H9 (cell line): ENCODE measurements around the gene ZFPM1. TPM values are rescaled to one million over a fixed set of nuclear protein-coding genes. Genes with fewer than 3 reads are reported as not detected.

Experiments used
- DNase-seq: peaks from one replicate; pipeline ENCODE4 v3.0.0-alpha.2; 2017
- H2AFZ ChIP-seq: one replicate; pipeline ENCODE4 v1.6.1; 2013; ENCODE audit warnings: mild to moderate bottlenecking, low read length, control low read depth, moderate library complexity
- H2AK5ac ChIP-seq: 2 replicates; pipeline ENCODE4 v1.6.1; 2013; ENCODE audit warnings: low read length, control low read depth, mixed read lengths; ENCODE audit not compliant: insufficient read length
- H2BK120ac ChIP-seq: one replicate; pipeline ENCODE4 v1.6.1; 2013; ENCODE audit warnings: low read depth, mild to moderate bottlenecking, low read length, control low read depth, inconsistent platforms; ENCODE audit not compliant: poor library complexity, severe bottlenecking
- H2BK12ac ChIP-seq: 2 replicates; pipeline ENCODE4 v1.6.1; 2013; ENCODE audit warnings: low read length, control low read depth, mixed read lengths, low read depth; ENCODE audit not compliant: insufficient read length
- H2BK15ac ChIP-seq: 2 replicates; pipeline ENCODE4 v1.6.1; 2013; ENCODE audit warnings: low read depth, low read length, control low read depth
- H2BK20ac ChIP-seq: one replicate; pipeline ENCODE4 v1.6.1; 2013; ENCODE audit warnings: low read depth, mild to moderate bottlenecking, low read length, control low read depth, inconsistent platforms; ENCODE audit not compliant: poor library complexity, severe bottlenecking
- H2BK5ac ChIP-seq: 2 replicates; pipeline ENCODE4 v1.6.1; 2013; ENCODE audit warnings: low read length, control low read depth, mixed read lengths; ENCODE audit not compliant: insufficient read length
- H3K14ac ChIP-seq: 2 replicates; pipeline ENCODE4 v1.6.1; 2013; ENCODE audit warnings: low read length, control low read depth; ENCODE audit not compliant: insufficient read depth
- H3K18ac ChIP-seq: 2 replicates; pipeline ENCODE4 v1.6.1; 2013; ENCODE audit warnings: low read depth, mild to moderate bottlenecking, mixed read lengths, low read length, control low read depth; ENCODE audit not compliant: insufficient read length
- H3K23ac ChIP-seq: 2 replicates; pipeline ENCODE4 v1.6.1; 2013; ENCODE audit warnings: low read length, control low read depth, mixed read lengths, low read depth; ENCODE audit not compliant: insufficient read length
- H3K23me2 ChIP-seq: 2 replicates; pipeline ENCODE4 v1.6.1; 2013; ENCODE audit warnings: low read depth, mild to moderate bottlenecking, mixed read lengths, low read length, control low read depth; ENCODE audit not compliant: insufficient read length, poor library complexity, severe bottlenecking
- H3K27ac ChIP-seq: 2 replicates; pipeline ENCODE4 v1.5.1; 2013; ENCODE audit warnings: low read length, control low read depth, mixed read lengths, low read depth; ENCODE audit not compliant: insufficient read length
- H3K27me3 ChIP-seq: 2 replicates; pipeline ENCODE4 v1.6.1; 2013; ENCODE audit warnings: low read length, control low read depth, inconsistent platforms; ENCODE audit not compliant: insufficient read depth
- H3K4ac ChIP-seq: 2 replicates; pipeline ENCODE4 v1.6.1; 2013; ENCODE audit warnings: low read depth, mild to moderate bottlenecking, control low read depth, inconsistent platforms, low read length, moderate library complexity
- H3K4me1 ChIP-seq: 2 replicates; pipeline ENCODE4 v1.6.1; 2013; ENCODE audit warnings: low read length, control low read depth, inconsistent platforms; ENCODE audit not compliant: insufficient read depth
- H3K4me2 ChIP-seq: 2 replicates; pipeline ENCODE4 v1.6.1; 2013; ENCODE audit warnings: low read length, control low read depth, mixed read lengths; ENCODE audit not compliant: insufficient read length, insufficient read depth
- H3K56ac ChIP-seq: 2 replicates; pipeline ENCODE4 v1.6.1; 2013; ENCODE audit warnings: low read depth, mild to moderate bottlenecking, mixed read lengths, low read length, control low read depth; ENCODE audit not compliant: insufficient read length
- H3K79me1 ChIP-seq: 2 replicates; pipeline ENCODE4 v1.6.1; 2013; ENCODE audit warnings: low read depth, mild to moderate bottlenecking, moderate library complexity, low read length, control low read depth, inconsistent platforms; ENCODE audit not compliant: insufficient read depth, poor library complexity, severe bottlenecking
- H3K79me2 ChIP-seq: 2 replicates; pipeline ENCODE4 v1.6.1; 2013; ENCODE audit warnings: low read length, control low read depth, inconsistent platforms; ENCODE audit not compliant: insufficient read depth
- H3K9ac ChIP-seq: 2 replicates; pipeline ENCODE4 v1.6.1; 2013; ENCODE audit warnings: low read length, control low read depth, mixed read lengths; ENCODE audit not compliant: insufficient read length; ENCODE audit errors: extremely low read depth
- H3K9me3 ChIP-seq: one replicate; pipeline ENCODE4 v1.6.1; 2013; ENCODE audit warnings: low read depth, low read length, inconsistent platforms; ENCODE audit not compliant: control insufficient read depth
- H3T11ph ChIP-seq: one replicate; pipeline ENCODE4 v1.6.1; 2013; ENCODE audit warnings: mild to moderate bottlenecking, low read length, control low read depth, inconsistent platforms
- H4K20me1 ChIP-seq: one replicate; pipeline ENCODE4 v1.6.1; 2013; ENCODE audit not compliant: control insufficient read depth, insufficient read length, insufficient read depth
- H4K5ac ChIP-seq: 2 replicates; pipeline ENCODE4 v1.6.1; 2013; ENCODE audit warnings: low read depth, mild to moderate bottlenecking, mixed read lengths, low read length, control low read depth; ENCODE audit not compliant: insufficient read length
- H4K8ac ChIP-seq: replicated peaks from 2 replicates; pipeline ENCODE4 v1.6.1; 2013; ENCODE audit warnings: low read length, control low read depth, mixed read lengths, low read depth; ENCODE audit not compliant: insufficient read length
- H4K91ac ChIP-seq: 2 replicates; pipeline ENCODE4 v1.6.1; 2013; ENCODE audit warnings: low read depth, mild to moderate bottlenecking, moderate library complexity, mixed read lengths, low read length, control low read depth; ENCODE audit not compliant: insufficient read length
- H3K27ac Mint-ChIP-seq, 3 experiments: 2 replicates in 2 of 3; 3 replicates in 1 of 3; pipeline ENCODE4 v1.8.0; 2020 to 2021; ENCODE audit warnings: mixed read lengths in 3 of 3, mild to moderate bottlenecking in 1 of 3, moderate library complexity in 1 of 3
- H3K27me3 Mint-ChIP-seq: 2 replicates; pipeline ENCODE4 v1.8.0; 2021; ENCODE audit warnings: low read depth, mild to moderate bottlenecking, moderate library complexity, mixed read lengths
- H3K36me3 Mint-ChIP-seq, 3 experiments: 2 replicates in 2 of 3; 3 replicates in 1 of 3; pipeline ENCODE4 v1.8.0; 2020 to 2021; ENCODE audit warnings: low read depth in 3 of 3, mixed read lengths in 3 of 3; ENCODE audit not compliant: insufficient read depth in 1 of 3
- H3K4me1 Mint-ChIP-seq, 2 experiments: 2 replicates each; pipeline ENCODE4 v1.8.0; 2020; ENCODE audit warnings: mixed read lengths in 2 of 2
- H3K4me3 Mint-ChIP-seq, 2 experiments: 2 replicates in 1 of 2; 3 replicates in 1 of 2; pipeline ENCODE4 v1.8.0; 2020 to 2021; ENCODE audit warnings: mild to moderate bottlenecking in 2 of 2, mixed read lengths in 2 of 2, moderate library complexity in 1 of 2
- H3K9me3 Mint-ChIP-seq, 2 experiments: 2 replicates in 1 of 2; 3 replicates in 1 of 2; pipeline ENCODE4 v1.8.0; 2020; ENCODE audit warnings: mild to moderate bottlenecking in 2 of 2, mixed read lengths in 2 of 2, moderate library complexity in 1 of 2
- WGBS: extraction: QIAGEN DNeasy Blood & Tissue Kit; methylation state at CpG from one replicate; pipeline ENCODE4 v1.1.7; 2013; ENCODE audit warnings: missing lambda C conversion rate, low lambda C conversion rate, mixed read lengths; ENCODE audit not compliant: insufficient read length; ENCODE audit errors: extremely low coverage; 5-methylcytosine and 5-hydroxymethylcytosine counted together
- total RNA-seq: library from RNA; stranded (reverse); gene quantifications from 2 replicates; pipeline ENCODE4 v1.2.1, GENCODE V29; 2021
- TF ChIP-seq, protein P1 (sequence below): fragments of 200-600 bp; sonication (generic); conservative IDR thresholded peaks from 3 replicates; pipeline ENCODE4 v1.8.0; 2021; ENCODE audit warnings: antibody characterized with exemption, mild to moderate bottlenecking

ZFPM1 gene
- total RNA-seq, 1 experiment from 2014 or later = 3.6 TPM

- peaks cover 6% of the 10 kb centered on the region for H3K27me3 Mint-ChIP-seq
- no peak overlapping the region for H3K27ac ChIP-seq
- H3K4me3 Mint-ChIP-seq = no peak overlapping the region
- H3K36me3 Mint-ChIP-seq = peaks cover 13 to 20% (median 16%) of the 10 kb centered on the region in 3 experiments; a peak in 5 of 7 replicates
- H3K4me1 Mint-ChIP-seq = peaks cover 3 to 7% of the 10 kb centered on the region in 2 experiments; a peak in 3 of 4 replicates
- no peak overlapping the region for H4K91ac ChIP-seq
- WGBS = no CpG with 5 or more reads among the region's 9 CpGs
- H3K23me2 ChIP-seq = no peaks in the 10 kb centered on the region
- no peaks in the 10 kb centered on the region for H3K79me1 ChIP-seq
- H2AFZ ChIP-seq = no peak overlapping the region
- no peak overlapping the region for H3K23ac ChIP-seq
- H3K79me2 ChIP-seq = no peaks in the 10 kb centered on the region
- no peak overlapping the region for H4K5ac ChIP-seq
- H3K14ac ChIP-seq = no peak overlapping the region
- no peak overlapping the region for H2BK15ac ChIP-seq
- no peaks in the 10 kb centered on the region for H3K27me3 ChIP-seq
- no peak overlapping the region for H3K56ac ChIP-seq
- H3K4me1 ChIP-seq = no peaks in the 10 kb centered on the region
- no peaks in the 10 kb centered on the region for H3K9me3 ChIP-seq
- no peak overlapping the region for H3K4me2 ChIP-seq
- TF ChIP-seq, protein P1, sequence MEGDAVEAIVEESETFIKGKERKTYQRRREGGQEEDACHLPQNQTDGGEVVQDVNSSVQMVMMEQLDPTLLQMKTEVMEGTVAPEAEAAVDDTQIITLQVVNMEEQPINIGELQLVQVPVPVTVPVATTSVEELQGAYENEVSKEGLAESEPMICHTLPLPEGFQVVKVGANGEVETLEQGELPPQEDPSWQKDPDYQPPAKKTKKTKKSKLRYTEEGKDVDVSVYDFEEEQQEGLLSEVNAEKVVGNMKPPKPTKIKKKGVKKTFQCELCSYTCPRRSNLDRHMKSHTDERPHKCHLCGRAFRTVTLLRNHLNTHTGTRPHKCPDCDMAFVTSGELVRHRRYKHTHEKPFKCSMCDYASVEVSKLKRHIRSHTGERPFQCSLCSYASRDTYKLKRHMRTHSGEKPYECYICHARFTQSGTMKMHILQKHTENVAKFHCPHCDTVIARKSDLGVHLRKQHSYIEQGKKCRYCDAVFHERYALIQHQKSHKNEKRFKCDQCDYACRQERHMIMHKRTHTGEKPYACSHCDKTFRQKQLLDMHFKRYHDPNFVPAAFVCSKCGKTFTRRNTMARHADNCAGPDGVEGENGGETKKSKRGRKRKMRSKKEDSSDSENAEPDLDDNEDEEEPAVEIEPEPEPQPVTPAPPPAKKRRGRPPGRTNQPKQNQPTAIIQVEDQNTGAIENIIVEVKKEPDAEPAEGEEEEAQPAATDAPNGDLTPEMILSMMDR = no peak
- no peak overlapping the region for H2AK5ac ChIP-seq
- no peak overlapping the region for H3T11ph ChIP-seq
- H2BK12ac ChIP-seq = no peak overlapping the region
- no peak overlapping the region for H3K4ac ChIP-seq
- no peak overlapping the region for H2BK20ac ChIP-seq
- H3K9ac ChIP-seq = no peak overlapping the region
- no peak overlapping the region for H3K27ac Mint-ChIP-seq
- no peak for DNase-seq
- no peaks in the 10 kb centered on the region for H4K20me1 ChIP-seq
- H3K9me3 Mint-ChIP-seq = peaks cover 10 to 24% of the 10 kb centered on the region in 2 experiments; a peak in 3 of 5 replicates
- H2BK5ac ChIP-seq = no peak overlapping the region
- H4K8ac ChIP-seq = no peak overlapping the region
- H2BK120ac ChIP-seq = no peak overlapping the region
- no peak overlapping the region for H3K18ac ChIP-seq
These were observed 62.3 kb downstream of the ZFPM1 start for GRCh38 chr16:88515371-88515770.
